ENCODE data around the gene SLC39A11. TPM values are rescaled to one million over a fixed set of nuclear protein-coding genes. Genes with fewer than 3 reads are reported as not detected.

SLC39A11 gene
- total RNA-seq, 1 experiment from 2014 or later = 46.4 TPM

DNA sequence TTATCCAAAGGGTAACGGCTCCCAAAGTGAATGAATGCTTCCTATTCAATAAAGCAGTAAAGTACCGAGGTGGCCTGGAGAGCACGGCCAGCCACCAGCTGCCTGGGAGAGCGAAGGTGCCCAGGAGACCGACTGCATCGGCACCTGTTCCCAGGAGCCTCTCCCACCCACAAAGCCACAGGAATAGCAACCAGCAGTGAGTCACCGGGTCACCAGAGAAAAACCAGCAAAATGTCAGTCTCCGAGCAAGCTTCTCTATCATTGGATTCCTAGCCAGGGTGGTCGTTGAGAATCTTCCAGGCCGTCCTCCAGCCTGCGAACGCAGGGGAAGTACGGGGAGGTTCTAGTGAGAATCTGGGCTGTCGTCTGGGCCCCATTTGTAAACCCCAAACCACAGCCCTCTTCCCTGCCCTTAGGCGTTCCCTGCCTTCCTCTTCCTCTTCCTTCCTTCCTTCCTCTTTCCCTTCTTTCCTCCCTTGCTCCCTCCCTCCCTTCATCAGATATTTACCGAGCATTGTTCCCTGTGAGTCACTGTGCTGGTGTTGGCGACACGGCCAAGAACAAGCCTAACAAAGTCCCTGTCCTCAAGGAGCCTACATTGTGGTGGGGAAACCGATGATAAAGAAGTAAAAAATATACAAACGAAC is 114.6 kb downstream of the SLC39A11 start:
- no peak overlapping the region for H2AFZ ChIP-seq (ENCODE audit: low read depth, low read length, poor library complexity, severe bottlenecking)
- ATAC-seq = peak; percentile 81
- TF ChIP-seq JUND (IDR thresholded peaks at IDR 0.05) (peak; percentile 70), CBX3 (IDR thresholded peaks at IDR 0.05; ENCODE audit: low read depth) (peak; percentile 16; the same call in 1 of the 2 replicates), EZH2 (IDR thresholded peaks at IDR 0.05) (no peak), SRF (IDR thresholded peaks at IDR 0.05; ENCODE audit: low read depth) (no peak), TCF7L2 (IDR thresholded peaks at IDR 0.05; ENCODE audit: borderline replicate concordance, extremely low read depth, insufficient read depth, insufficient read length) (no peak), POLR2A (IDR thresholded peaks at IDR 0.05; ENCODE audit: borderline replicate concordance, extremely low read depth, insufficient read depth, insufficient read length) (no peak), ZNF274 (IDR thresholded peaks at IDR 0.05; ENCODE audit: low read depth, low read length) (no peak), CEBPB (IDR thresholded peaks at IDR 0.05; ENCODE audit: low read depth) (no peak), ZFX (IDR thresholded peaks at IDR 0.05) (no peak), EGR1 (IDR thresholded peaks at IDR 0.05; ENCODE audit: low read depth) (no peak), POLR2AphosphoS5 (IDR thresholded peaks at IDR 0.05; ENCODE audit: low read depth, low read length) (peak; percentile 82), FOSL1 (IDR thresholded peaks at IDR 0.05; ENCODE audit: low read depth) (peak; percentile 74), EZH2phosphoT487 (IDR thresholded peaks at IDR 0.05; ENCODE audit: borderline replicate concordance) (no peak), SP1 (IDR thresholded peaks at IDR 0.05; ENCODE audit: low read depth) (peak; percentile 62), YY1 (IDR thresholded peaks at IDR 0.05; ENCODE audit: extremely low read depth, insufficient replicate concordance, low read depth, low read length) (peak; percentile 24), RAD21 (IDR thresholded peaks at IDR 0.05; ENCODE audit: low read depth) (no peak), ELF1 (IDR thresholded peaks at IDR 0.05; ENCODE audit: borderline replicate concordance, low read depth) (no peak), SIN3A (IDR thresholded peaks at IDR 0.05; ENCODE audit: low read depth) (no peak), ATF3 (IDR thresholded peaks at IDR 0.05) (no peak), MAX (IDR thresholded peaks at IDR 0.05) (no peak)
- TF ChIP-seq, protein P1, sequence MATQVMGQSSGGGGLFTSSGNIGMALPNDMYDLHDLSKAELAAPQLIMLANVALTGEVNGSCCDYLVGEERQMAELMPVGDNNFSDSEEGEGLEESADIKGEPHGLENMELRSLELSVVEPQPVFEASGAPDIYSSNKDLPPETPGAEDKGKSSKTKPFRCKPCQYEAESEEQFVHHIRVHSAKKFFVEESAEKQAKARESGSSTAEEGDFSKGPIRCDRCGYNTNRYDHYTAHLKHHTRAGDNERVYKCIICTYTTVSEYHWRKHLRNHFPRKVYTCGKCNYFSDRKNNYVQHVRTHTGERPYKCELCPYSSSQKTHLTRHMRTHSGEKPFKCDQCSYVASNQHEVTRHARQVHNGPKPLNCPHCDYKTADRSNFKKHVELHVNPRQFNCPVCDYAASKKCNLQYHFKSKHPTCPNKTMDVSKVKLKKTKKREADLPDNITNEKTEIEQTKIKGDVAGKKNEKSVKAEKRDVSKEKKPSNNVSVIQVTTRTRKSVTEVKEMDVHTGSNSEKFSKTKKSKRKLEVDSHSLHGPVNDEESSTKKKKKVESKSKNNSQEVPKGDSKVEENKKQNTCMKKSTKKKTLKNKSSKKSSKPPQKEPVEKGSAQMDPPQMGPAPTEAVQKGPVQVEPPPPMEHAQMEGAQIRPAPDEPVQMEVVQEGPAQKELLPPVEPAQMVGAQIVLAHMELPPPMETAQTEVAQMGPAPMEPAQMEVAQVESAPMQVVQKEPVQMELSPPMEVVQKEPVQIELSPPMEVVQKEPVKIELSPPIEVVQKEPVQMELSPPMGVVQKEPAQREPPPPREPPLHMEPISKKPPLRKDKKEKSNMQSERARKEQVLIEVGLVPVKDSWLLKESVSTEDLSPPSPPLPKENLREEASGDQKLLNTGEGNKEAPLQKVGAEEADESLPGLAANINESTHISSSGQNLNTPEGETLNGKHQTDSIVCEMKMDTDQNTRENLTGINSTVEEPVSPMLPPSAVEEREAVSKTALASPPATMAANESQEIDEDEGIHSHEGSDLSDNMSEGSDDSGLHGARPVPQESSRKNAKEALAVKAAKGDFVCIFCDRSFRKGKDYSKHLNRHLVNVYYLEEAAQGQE (IDR thresholded peaks at IDR 0.05; ENCODE audit: low read depth) = no peak
- TF ChIP-seq, protein P2, sequence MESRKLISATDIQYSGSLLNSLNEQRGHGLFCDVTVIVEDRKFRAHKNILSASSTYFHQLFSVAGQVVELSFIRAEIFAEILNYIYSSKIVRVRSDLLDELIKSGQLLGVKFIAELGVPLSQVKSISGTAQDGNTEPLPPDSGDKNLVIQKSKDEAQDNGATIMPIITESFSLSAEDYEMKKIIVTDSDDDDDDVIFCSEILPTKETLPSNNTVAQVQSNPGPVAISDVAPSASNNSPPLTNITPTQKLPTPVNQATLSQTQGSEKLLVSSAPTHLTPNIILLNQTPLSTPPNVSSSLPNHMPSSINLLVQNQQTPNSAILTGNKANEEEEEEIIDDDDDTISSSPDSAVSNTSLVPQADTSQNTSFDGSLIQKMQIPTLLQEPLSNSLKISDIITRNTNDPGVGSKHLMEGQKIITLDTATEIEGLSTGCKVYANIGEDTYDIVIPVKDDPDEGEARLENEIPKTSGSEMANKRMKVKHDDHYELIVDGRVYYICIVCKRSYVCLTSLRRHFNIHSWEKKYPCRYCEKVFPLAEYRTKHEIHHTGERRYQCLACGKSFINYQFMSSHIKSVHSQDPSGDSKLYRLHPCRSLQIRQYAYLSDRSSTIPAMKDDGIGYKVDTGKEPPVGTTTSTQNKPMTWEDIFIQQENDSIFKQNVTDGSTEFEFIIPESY (IDR thresholded peaks at IDR 0.05; ENCODE audit: extremely low read depth, insufficient replicate concordance, low read length) = no peak

More for the DNA sequence above, 114.6 kb downstream of the SLC39A11 start:
- peak; percentile 83 for DNase-seq (ENCODE audit: low read depth, low spot score)
- TSS peak; percentile 96 for BruUV-seq (replicated peaks)
- Histone ChIP-seq H3K4me3 (replicated peaks in 1 of 2; ENCODE audit: low read depth in 1 of 2, low read length in 2 of 2) (peak overlapping the region; percentile 37 to 49), H3K4me2 (ENCODE audit: low read length) (peak overlapping the region; percentile 77), H3K36me3 (ENCODE audit: control insufficient read depth in 1 of 2, insufficient read depth in 2 of 2, low read length in 2 of 2) (0 out of 4 replicates have a peak, but pooled peaks cover 0 to 3% of the 10 kb centered on the region in 2 experiments), H3K27ac (ENCODE audit: low read depth, low read length) (peak overlapping the region; percentile 93), H3K9ac (ENCODE audit: low read length) (peak overlapping the region; percentile 59), H3K79me2 (ENCODE audit: insufficient read depth, low read length) (no peaks in the 10 kb centered on the region), H3K27me3 (ENCODE audit: insufficient read depth, low read length) (no peaks in the 10 kb centered on the region), H3K9me3 (ENCODE audit: control insufficient read depth in 1 of 2, insufficient read depth in 1 of 2, low read depth in 1 of 2, low read length in 2 of 2) (peaks cover 0 to 3% of the 10 kb centered on the region in 2 experiments; a peak in 1 of 4 replicates), H3K9me2 (ENCODE audit: insufficient read depth) (no peaks in the 10 kb centered on the region), H4K20me1 (ENCODE audit: insufficient read depth) (no peaks in the 10 kb centered on the region), H3K4me1 (ENCODE audit: control insufficient read depth in 1 of 2, insufficient read depth in 2 of 2, low read length in 2 of 2) (peaks cover 31 to 47% of the 10 kb centered on the region in 2 experiments)
- ChIA-PET CTCF (interaction anchor here (0.5 to 3.6 kb wide), 6 partner anchors 8 to 421 kb away, joined by 3 to 43 read pairs (median 3); no protein-coding TSS in a partner anchor), RAD21 (ENCODE audit: low non-redundant PET in 1 of 2, low total read pairs in 2 of 2, uncharacterized antibody in 2 of 2, unreplicated experiment in 2 of 2) (interaction anchor here (1.2 to 1.7 kb wide), 3 partner anchors 8 to 250 kb away, joined by 3 to 4 read pairs (median 3); no protein-coding TSS in a partner anchor), POLR2A (interaction anchor here (0.6 to 2.8 kb wide), 3 partner anchors 8 to 288 kb away, joined by 3 to 15 read pairs (median 4); no protein-coding TSS in a partner anchor)
- intact Hi-C loops (cut with micrococcal nuclease) = loop anchor here (5.0 to 10.0 kb wide), 2 partner anchors 86 to 153 kb away; no protein-coding TSS in a partner anchor
